WTC11 (cell line): Measurements from ENCODE around the gene VWA2. TPM values are rescaled to one million over a fixed set of nuclear protein-coding genes. Genes with fewer than 3 reads are reported as not detected.

Experiments
- ATAC-seq: fragments of 200-7000 bp; cut with Tn5 transposase; 2 replicates; pipeline ENCODE4 v1.10.0; 2021; ENCODE audit warnings: mild to moderate bottlenecking, moderate library complexity
- CTCF ChIA-PET: fragments of 300-600 bp; sonication (Branson Sonifier 250); formaldehyde crosslinking; loops from one replicate; lab custom pipeline; 2021; ENCODE audit warnings: antibody characterized with exemption; lab: Charles Lee
- POLR2A ChIA-PET: fragments of 350-600 bp; sonication (Branson Sonifier 250); formaldehyde crosslinking; loops from one replicate; lab custom pipeline; 2021; ENCODE audit warnings: antibody characterized with exemption; lab: Charles Lee
- DNase-seq: peaks from one replicate; pipeline ENCODE4 v3.0.0; 2021; ENCODE audit warnings: low spot score
- H3K27ac Mint-ChIP-seq: 2 replicates; pipeline ENCODE4 v1.8.0; 2021; ENCODE audit warnings: mixed read lengths
- H3K27me3 Mint-ChIP-seq: 2 replicates; pipeline ENCODE4 v1.8.0; 2021; ENCODE audit warnings: low read depth, mild to moderate bottlenecking, moderate library complexity, mixed read lengths
- H3K36me3 Mint-ChIP-seq: 2 replicates; pipeline ENCODE4 v1.8.0; 2021; ENCODE audit warnings: mixed read lengths
- H3K4me1 Mint-ChIP-seq: 2 replicates; pipeline ENCODE4 v1.8.0; 2022; ENCODE audit warnings: mixed read lengths
- H3K4me3 Mint-ChIP-seq: 2 replicates; pipeline ENCODE4 v1.8.0; 2021; ENCODE audit warnings: mild to moderate bottlenecking, moderate library complexity, mixed read lengths
- H3K9me3 Mint-ChIP-seq: 2 replicates; pipeline ENCODE4 v1.8.0; 2021; ENCODE audit warnings: mixed read lengths
- ATF2 ChIP-seq: sonication (generic); formaldehyde crosslinking; IDR thresholded peaks from 2 replicates; pipeline ENCODE4 v1.8.1; 2022; ENCODE audit warnings: low read depth, missing genetic modification reagents, borderline replicate concordance
- CREM ChIP-seq: sonication (generic); formaldehyde crosslinking; IDR thresholded peaks from 2 replicates; pipeline ENCODE4 v1.8.1; 2022; ENCODE audit warnings: mild to moderate bottlenecking, missing genetic modification reagents, moderate library complexity
- E2F1 ChIP-seq: sonication (generic); formaldehyde crosslinking; IDR thresholded peaks from 2 replicates; pipeline ENCODE4 v1.8.0; 2022; ENCODE audit warnings: mild to moderate bottlenecking, missing genetic modification reagents
- ERG ChIP-seq: fragments of 250-450 bp; sonication (Bioruptor Pico); IDR thresholded peaks from 2 replicates; pipeline ENCODE4 v1.8.0; 2021; ENCODE audit warnings: mild to moderate bottlenecking
- MLX ChIP-seq: sonication (generic); formaldehyde crosslinking; IDR thresholded peaks from 2 replicates; pipeline ENCODE4 v1.8.1; 2023; ENCODE audit warnings: mild to moderate bottlenecking, missing genetic modification reagents, moderate library complexity
- MXD4 ChIP-seq: fragments of 250-450 bp; sonication (Bioruptor Pico); IDR thresholded peaks from 2 replicates; pipeline ENCODE4 v1.8.0; 2021; ENCODE audit warnings: mild to moderate bottlenecking, moderate library complexity, borderline replicate concordance
- NFE2L1 ChIP-seq: sonication (generic); formaldehyde crosslinking; IDR thresholded peaks from 2 replicates; pipeline ENCODE4 v1.8.1; 2023; ENCODE audit warnings: missing genetic modification reagents
- ZNF317 ChIP-seq: sonication (generic); formaldehyde crosslinking; IDR thresholded peaks from 2 replicates; pipeline ENCODE4 v1.8.1; 2023; ENCODE audit warnings: low read depth, mild to moderate bottlenecking, moderate library complexity, missing genetic modification reagents, borderline replicate concordance
- ZNF396 ChIP-seq: fragments of 250-450 bp; sonication (Bioruptor Pico); IDR thresholded peaks from 2 replicates; pipeline ENCODE4 v1.8.0; 2021; ENCODE audit warnings: mild to moderate bottlenecking, moderate library complexity, borderline replicate concordance
- ZNF425 ChIP-seq: fragments of 250-450 bp; sonication (Bioruptor Pico); conservative IDR thresholded peaks from 2 replicates; pipeline ENCODE4 v1.9.0; 2021; ENCODE audit warnings: mild to moderate bottlenecking
- total RNA-seq: library from RNA; stranded (reverse); gene quantifications from 3 replicates; pipeline ENCODE4 v1.2.3, GENCODE V29; 2021
- TF ChIP-seq, protein P1 (sequence below): fragments of 200-600 bp; IDR thresholded peaks from 2 replicates; pipeline ENCODE4 v1.8.0; 2022; ENCODE audit warnings: antibody characterized with exemption
- TF ChIP-seq, protein P2 (sequence below): sonication (generic); formaldehyde crosslinking; IDR thresholded peaks from 2 replicates; pipeline ENCODE4 v1.8.1; 2023; ENCODE audit warnings: mild to moderate bottlenecking, moderate library complexity, missing genetic modification reagents

The VWA2 gene
- total RNA-seq, 1 experiment from 2014 or later, result 2.1 TPM

DNA sequence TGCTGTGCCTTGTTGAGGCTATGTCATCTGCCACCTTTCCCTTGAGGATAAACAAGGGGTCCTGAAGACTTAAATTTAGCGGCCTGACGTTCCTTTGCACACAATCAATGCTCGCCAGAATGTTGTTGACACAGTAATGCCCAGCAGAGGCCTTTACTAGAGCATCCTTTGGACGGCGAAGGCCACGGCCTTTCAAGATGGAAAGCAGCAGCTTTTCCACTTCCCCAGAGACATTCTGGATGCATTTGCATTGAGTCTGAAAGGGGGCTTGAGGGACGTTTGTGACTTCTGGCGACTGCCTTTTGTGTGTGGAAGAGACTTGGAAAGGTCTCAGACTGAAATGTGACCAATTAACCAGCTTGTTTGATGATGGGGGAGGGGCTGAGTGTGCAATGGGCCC is 52.5 kb downstream of the VWA2 start:
- no peaks in the 10 kb centered on the region for H3K27me3 Mint-ChIP-seq
- TF ChIP-seq CREM, result no peak
- TF ChIP-seq E2F1, result no peak
- TF ChIP-seq, protein P1, sequence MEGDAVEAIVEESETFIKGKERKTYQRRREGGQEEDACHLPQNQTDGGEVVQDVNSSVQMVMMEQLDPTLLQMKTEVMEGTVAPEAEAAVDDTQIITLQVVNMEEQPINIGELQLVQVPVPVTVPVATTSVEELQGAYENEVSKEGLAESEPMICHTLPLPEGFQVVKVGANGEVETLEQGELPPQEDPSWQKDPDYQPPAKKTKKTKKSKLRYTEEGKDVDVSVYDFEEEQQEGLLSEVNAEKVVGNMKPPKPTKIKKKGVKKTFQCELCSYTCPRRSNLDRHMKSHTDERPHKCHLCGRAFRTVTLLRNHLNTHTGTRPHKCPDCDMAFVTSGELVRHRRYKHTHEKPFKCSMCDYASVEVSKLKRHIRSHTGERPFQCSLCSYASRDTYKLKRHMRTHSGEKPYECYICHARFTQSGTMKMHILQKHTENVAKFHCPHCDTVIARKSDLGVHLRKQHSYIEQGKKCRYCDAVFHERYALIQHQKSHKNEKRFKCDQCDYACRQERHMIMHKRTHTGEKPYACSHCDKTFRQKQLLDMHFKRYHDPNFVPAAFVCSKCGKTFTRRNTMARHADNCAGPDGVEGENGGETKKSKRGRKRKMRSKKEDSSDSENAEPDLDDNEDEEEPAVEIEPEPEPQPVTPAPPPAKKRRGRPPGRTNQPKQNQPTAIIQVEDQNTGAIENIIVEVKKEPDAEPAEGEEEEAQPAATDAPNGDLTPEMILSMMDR, result no peak
- ChIA-PET CTCF (interaction anchor here (4.2 kb wide), 1 partner anchor 12 kb away, joined by 20 read pairs; no protein-coding TSS in a partner anchor), POLR2A (no interaction called here)
- DNase-seq, result no peak
- H3K27ac Mint-ChIP-seq, result no peak overlapping the region
- no peak for ATAC-seq
- no peak overlapping the region for H3K4me3 Mint-ChIP-seq
- H3K9me3 Mint-ChIP-seq, result peaks cover 21% of the 10 kb centered on the region
- no peaks in the 10 kb centered on the region for H3K4me1 Mint-ChIP-seq
- peaks cover 21% of the 10 kb centered on the region for H3K36me3 Mint-ChIP-seq

DNA sequence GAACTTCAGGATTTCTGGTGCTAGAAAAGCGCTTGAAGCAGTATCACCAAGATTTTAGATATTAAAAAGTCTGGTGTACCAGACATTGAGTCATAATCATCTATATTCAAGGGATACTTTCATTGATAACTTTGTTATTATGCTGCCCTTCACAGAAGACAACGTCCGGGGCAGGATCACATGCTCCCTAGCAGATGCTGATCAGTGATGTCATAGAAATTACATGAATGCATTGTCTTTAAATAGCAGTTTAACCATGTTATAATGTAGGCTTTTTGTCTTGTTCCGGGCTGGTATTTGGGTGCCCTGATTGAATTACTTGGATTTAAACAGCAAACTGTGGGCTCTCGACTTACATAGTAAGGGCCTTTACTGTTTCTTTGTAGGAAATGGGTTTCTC is 54.0 kb downstream of the VWA2 start:
- CTCF ChIA-PET, result no interaction called here

More for the DNA sequence above, 54.0 kb downstream of the VWA2 start:
- POLR2A ChIA-PET, result interaction anchor here (0.6 kb wide), 1 partner anchor 47 kb away, joined by 4 read pairs; no protein-coding TSS in a partner anchor
- H3K9me3 Mint-ChIP-seq, result peaks cover 21% of the 10 kb centered on the region
- ATAC-seq (no peak), DNase-seq (no peak)
- no peaks in the 10 kb centered on the region for H3K4me1 Mint-ChIP-seq
- H3K27me3 Mint-ChIP-seq, result no peaks in the 10 kb centered on the region
- no peak overlapping the region for H3K27ac Mint-ChIP-seq
- peaks cover 30% of the 10 kb centered on the region for H3K36me3 Mint-ChIP-seq
- TF ChIP-seq ATF2 (CRISPR knock-in tag) (no peak), NFE2L1 (no peak), ERG (CRISPR knock-in tag) (no peak), ZNF425 (CRISPR knock-in tag) (no peak), ZNF317 (CRISPR knock-in tag) (no peak), MLX (no peak), MXD4 (CRISPR knock-in tag) (no peak), ZNF396 (CRISPR knock-in tag) (no peak)
- TF ChIP-seq, protein P2, sequence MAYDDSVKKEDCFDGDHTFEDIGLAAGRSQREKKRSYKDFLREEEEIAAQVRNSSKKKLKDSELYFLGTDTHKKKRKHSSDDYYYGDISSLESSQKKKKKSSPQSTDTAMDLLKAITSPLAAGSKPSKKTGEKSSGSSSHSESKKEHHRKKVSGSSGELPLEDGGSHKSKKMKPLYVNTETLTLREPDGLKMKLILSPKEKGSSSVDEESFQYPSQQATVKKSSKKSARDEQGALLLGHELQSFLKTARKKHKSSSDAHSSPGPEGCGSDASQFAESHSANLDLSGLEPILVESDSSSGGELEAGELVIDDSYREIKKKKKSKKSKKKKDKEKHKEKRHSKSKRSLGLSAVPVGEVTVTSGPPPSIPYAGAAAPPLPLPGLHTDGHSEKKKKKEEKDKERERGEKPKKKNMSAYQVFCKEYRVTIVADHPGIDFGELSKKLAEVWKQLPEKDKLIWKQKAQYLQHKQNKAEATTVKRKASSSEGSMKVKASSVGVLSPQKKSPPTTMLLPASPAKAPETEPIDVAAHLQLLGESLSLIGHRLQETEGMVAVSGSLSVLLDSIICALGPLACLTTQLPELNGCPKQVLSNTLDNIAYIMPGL (CRISPR knock-in tag), result no peak
- no peak overlapping the region for H3K4me3 Mint-ChIP-seq
